Raji (cell line): ENCODE measurements around the gene ATOX1.

Experiments used
- POLR2A ChIP-seq: IDR thresholded peaks from 2 replicates; pipeline ENCODE4 v1.6.1; 2011; ENCODE audit warnings: low read depth, low read length, control low read depth; ENCODE audit not compliant: insufficient read depth

The ATOX1 gene, protein sequence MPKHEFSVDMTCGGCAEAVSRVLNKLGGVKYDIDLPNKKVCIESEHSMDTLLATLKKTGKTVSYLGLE

GRCh38 chr5:151758430-151759241 is at the start of gene ATOX1:
TSS of gene ATOX1 (minus strand) at chr5:151758631. CDS start at chr5:151758551, 80 bp downstream.
- TF ChIP-seq POLR2A = peak; percentile 94

- no peak for TF ChIP-seq POLR2A
Observed at GRCh38 chr5:151805414-151806223, 47.2 kb upstream of the ATOX1 start.

GRCh38 chr5:151800532-151800931 is 42.1 kb upstream of the ATOX1 start:
- no peak for TF ChIP-seq POLR2A

- TF ChIP-seq POLR2A = no peak
Observed at GRCh38 chr5:151799407-151799806, 41.0 kb upstream of the ATOX1 start.

DNA sequence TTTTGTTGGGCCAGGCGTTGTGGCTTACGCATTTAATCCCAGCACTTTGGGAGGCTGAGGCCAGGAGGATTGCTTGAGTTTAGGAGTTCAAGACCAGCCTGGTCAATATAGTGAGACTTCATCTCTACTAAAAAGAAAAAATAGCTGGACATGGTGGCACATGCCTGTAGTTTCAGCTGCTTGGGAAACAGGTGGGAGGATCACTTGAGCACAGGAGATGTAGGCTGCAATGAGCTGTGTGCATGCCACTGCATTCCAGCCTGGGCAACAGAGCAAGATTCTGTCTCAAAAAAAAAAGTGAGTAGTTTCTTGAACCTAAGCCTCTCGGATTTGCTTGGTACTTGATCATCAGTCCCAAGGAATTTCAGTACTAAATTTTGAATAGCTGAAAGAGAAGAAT is 40.2 kb upstream of the ATOX1 start:
- no peak for TF ChIP-seq POLR2A

GRCh38 chr5:151795426-151795825 is 37.0 kb upstream of the ATOX1 start:
- TF ChIP-seq POLR2A = no peak

DNA sequence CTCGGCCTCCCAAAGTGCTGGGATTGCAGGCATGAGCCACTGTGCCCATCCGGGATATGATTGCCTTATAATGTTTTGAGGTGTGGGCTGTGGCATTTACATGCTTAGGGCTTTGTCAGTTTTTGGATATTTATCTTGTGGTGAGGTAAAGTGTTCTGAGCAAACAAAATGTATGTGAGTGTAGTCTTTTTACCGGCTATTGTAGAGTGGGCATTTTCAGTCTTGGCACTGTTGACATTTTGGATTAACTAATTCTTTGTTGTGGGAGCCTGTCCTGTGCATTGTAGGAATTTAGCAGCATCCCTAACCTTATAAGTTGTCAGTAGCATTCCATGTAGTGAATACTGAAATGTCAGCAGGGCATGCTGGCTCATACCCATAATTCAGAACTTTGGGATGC is 34.9 kb upstream of the ATOX1 start:
- TF ChIP-seq POLR2A = no peak

DNA sequence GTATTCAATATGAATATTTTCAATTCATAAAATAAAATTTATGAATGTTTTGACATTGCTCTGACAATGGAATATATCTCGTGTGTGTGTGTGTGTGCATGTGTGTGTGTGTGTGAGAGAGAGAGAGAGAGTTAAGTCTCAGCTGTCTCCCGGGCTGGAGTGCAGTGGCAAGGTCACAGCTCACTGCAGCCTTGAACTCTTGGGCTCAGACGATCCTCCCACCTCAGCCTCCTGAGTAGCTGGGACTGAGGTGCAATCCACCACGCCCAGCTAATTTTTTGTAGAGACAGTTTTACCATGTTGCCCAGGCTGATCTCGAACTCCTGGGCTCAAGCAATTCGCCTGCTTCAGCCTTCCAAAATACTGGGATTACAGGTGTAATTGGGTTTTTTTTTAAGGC is 29.4 kb upstream of the ATOX1 start:
- TF ChIP-seq POLR2A = no peak

- TF ChIP-seq POLR2A = no peak
Observed at GRCh38 chr5:151786468-151786867, 28.0 kb upstream of the ATOX1 start.

DNA sequence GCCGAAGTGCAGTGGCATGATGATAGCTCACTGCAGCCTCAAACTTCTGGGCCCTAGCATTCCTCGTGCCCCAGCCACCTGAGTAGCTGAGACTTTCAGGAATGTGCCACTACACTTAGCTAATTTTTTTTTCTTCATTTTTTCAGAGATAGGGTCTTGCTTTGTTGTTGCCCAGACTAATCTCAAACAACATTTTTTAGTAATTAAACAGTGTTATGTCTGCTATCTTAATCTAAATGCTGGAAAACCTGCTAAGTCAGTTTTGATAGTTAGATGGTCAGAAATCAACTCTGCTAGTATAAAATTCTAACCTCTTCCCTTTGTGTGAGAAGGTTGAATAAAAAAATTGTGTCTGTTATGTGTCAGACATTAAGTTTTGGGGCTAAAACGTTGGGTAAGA is 25.7 kb upstream of the ATOX1 start:
- TF ChIP-seq POLR2A = no peak

GRCh38 chr5:151781201-151781600 is 22.8 kb upstream of the ATOX1 start:
- TF ChIP-seq POLR2A = no peak

GRCh38 chr5:151780348-151780747 is 21.9 kb upstream of the ATOX1 start:
- no peak for TF ChIP-seq POLR2A

DNA sequence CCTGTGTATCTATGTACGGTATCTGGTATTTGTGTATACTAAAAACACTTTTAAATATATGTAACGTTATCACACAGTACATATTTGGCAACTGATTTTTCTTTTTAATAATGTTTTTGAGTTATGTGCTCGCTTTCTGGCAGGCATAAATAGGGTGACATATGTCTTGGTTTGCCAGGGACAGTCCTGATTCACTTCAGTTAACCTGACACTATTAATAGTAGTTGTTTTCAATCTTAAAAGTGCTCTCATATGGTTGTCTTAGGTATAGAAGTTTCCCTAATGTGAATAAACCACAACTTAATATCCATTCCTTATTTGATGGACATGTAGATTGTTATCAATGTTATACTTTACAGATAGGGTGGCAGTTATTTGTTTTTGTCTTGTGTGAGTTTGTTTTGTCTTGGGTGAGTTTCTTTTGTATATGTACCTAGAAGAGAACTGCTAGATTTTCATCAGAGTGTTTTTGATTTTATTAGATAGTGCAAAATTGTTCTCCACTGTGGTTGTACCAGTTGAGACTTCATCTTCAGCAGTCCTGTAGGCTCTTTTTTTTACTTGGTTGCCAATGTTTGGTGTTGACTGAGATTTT is 21.2 kb upstream of the ATOX1 start:
- TF ChIP-seq POLR2A = no peak

DNA sequence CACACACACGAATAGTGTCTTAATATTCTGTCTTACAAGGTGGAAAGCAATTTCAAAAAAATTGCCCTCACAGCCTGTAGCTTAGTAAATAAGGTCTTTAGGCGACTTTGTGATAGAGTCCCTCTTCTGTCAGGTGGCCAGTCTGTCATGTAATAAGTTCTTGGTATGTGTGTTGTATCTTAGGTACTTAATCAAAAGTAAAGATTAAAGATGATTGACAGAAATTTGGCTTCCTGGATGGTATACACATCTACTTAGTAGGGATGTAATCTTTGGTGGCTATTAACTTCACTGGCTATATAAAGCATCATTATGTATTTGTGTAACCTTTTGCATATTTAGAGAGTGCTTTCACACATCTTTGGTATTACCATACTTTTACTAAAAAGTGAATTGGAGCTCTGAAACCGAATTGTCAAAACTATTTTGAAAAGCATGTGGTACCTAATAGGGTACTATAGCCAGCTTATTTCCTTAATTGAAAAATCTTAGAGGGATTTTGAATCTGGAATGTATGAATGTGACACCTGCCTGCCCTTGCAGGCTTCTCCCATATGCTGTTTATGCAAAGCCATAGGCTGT is 16.7 kb upstream of the ATOX1 start:
- TF ChIP-seq POLR2A = no peak

- no peak for TF ChIP-seq POLR2A
Observed at GRCh38 chr5:151773951-151774350, 15.5 kb upstream of the ATOX1 start.
